Brain microvascular endothelial cell (primary cell): ENCODE measurements around the gene KRTAP4-7.
"Not testable (repeated sequence)": the region's sequence is repeated elsewhere in the genome, so short reads cannot be mapped to it uniquely, and the experiment has no call there.

Experiments used
- DNase-seq: peaks from one replicate; pipeline ENCODE4 v3.0.0-alpha.2; 2020
- H3K27ac ChIP-seq: fragments of 250-450 bp; sonication (Bioruptor Pico); 2 replicates; pipeline ENCODE4 v1.5.1; 2020; ENCODE audit warnings: mild to moderate bottlenecking, moderate library complexity
- H3K27me3 ChIP-seq: fragments of 250-450 bp; sonication (Bioruptor Pico); replicated peaks from 2 replicates; pipeline ENCODE4 v1.5.1; 2020; ENCODE audit warnings: mild to moderate bottlenecking
- H3K36me3 ChIP-seq: fragments of 250-450 bp; sonication (Bioruptor Pico); replicated peaks from 2 replicates; pipeline ENCODE4 v1.5.1; 2020; ENCODE audit warnings: mild to moderate bottlenecking
- H3K4me3 ChIP-seq: 2 replicates; pipeline ENCODE4 v1.5.1; 2011; ENCODE audit warnings: low read depth, mild to moderate bottlenecking, control low read depth, low read length, moderate library complexity
- CTCF ChIP-seq: IDR thresholded peaks from 2 replicates; pipeline ENCODE4 v1.5.1; 2011; ENCODE audit warnings: low read depth, mild to moderate bottlenecking, moderate library complexity, low read length, control low read depth, inconsistent platforms; ENCODE audit errors: missing control alignments
- in situ Hi-C: cut with HindIII; loops from 2 replicates; pipeline ENCODE4 v1.10.0; 2017; ENCODE audit warnings: low sequenced_read_pairs, low pct_ligation_motif_present

The KRTAP4-7 gene

GRCh38 chr17:41049110-41049509 lies 34.8 kb upstream of the KRTAP4-7 start:
- H3K27ac ChIP-seq = peak overlapping the region; percentile 78
- TF ChIP-seq CTCF = no peak
- peak; percentile 78 for DNase-seq
- H3K27me3 ChIP-seq = no peaks in the 10 kb centered on the region
- in situ Hi-C loops = no loop called here
- H3K4me3 ChIP-seq = no peak overlapping the region
- no peaks in the 10 kb centered on the region for H3K36me3 ChIP-seq

GRCh38 chr17:41052566-41052965 lies 31.4 kb upstream of the KRTAP4-7 start:
- Histone ChIP-seq H3K27me3 (no peaks in the 10 kb centered on the region), H3K4me3 (no peak overlapping the region), H3K27ac (no peak overlapping the region), H3K36me3 (no peaks in the 10 kb centered on the region)
- no peak for TF ChIP-seq CTCF
- no peak for DNase-seq
- in situ Hi-C loops = no loop called here

DNA sequence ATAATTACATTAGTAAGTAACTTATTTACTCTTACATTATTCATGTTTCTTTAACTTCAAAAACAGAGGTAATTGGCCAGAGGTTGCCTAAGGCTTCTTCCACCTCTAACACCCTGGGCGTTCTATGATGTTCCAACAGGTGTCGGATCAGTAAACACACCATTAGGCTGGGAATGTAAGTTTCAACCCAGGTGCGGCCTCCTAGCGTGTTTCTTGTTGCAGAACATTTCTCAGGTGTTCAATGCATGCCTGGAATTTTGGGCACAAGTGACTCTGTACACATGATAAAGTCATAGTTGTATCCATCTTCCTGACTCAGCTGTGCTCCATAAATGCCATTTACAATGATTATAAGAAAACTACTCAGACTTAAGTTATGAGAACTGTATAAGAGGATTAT lies 29.9 kb upstream of the KRTAP4-7 start:
- H3K4me3 ChIP-seq = no peak overlapping the region
- H3K36me3 ChIP-seq = no peaks in the 10 kb centered on the region
- DNase-seq = no peak
- no peaks in the 10 kb centered on the region for H3K27me3 ChIP-seq
- TF ChIP-seq CTCF = no peak
- H3K27ac ChIP-seq = no peak overlapping the region
- in situ Hi-C loops = no loop called here

GRCh38 chr17:41054556-41054955 lies 29.4 kb upstream of the KRTAP4-7 start:
- DNase-seq, in situ Hi-C loops, H3K4me3 ChIP-seq: not testable (repeated sequence)

DNA sequence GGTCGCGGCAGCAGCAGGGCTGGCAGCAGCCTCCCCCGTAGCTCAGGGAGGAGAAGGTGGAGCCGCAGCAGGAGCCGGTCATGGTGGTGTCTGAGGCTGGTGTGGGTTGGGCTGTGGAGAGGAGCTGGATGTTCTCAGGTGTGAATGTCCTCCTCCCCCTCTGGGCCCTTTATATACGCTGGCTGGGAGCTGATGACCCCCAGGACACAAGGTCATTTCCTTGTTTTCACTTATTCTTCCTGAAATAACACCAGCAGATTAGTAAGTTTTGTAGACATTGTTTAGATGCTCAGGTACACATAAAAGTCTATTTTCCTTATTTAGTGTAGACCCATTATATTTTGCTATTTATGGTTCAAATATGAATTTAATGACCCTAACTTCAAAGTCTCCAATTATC lies 28.8 kb upstream of the KRTAP4-7 start, which contains the start of gene KRTAP2-2:
TSS of gene KRTAP2-2 (minus strand) at position 101 of the 400 bp plus-strand sequence. CDS start at position 82, 19 bp downstream.
- H3K36me3 ChIP-seq, H3K27ac ChIP-seq, in situ Hi-C loops, H3K4me3 ChIP-seq, DNase-seq, H3K27me3 ChIP-seq: not testable (repeated sequence)

More at GRCh38 chr17:41054556-41054955, 29.4 kb upstream of the KRTAP4-7 start:
- H3K36me3 ChIP-seq, H3K27me3 ChIP-seq, H3K27ac ChIP-seq: not testable (repeated sequence)

DNA sequence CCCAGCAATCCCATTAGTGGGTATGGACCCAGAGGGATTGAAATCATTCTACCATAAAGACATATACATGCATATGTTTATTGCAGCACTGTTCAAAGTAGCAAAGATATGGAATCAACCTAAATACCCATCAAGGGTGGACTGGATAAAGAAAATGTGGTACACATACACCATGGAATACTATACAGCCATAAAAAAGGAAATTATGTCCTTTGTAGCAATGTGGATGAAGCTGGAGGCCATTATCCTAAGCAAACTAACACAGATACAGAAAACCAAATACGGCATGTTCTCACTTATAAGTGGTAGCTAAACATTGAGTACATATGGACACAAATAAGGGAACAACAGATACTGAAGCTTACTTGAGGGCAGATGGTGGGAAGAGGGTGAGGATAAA lies 26.4 kb upstream of the KRTAP4-7 start:
- no peak for DNase-seq
- no peak for TF ChIP-seq CTCF
- in situ Hi-C loops = no loop called here
- Histone ChIP-seq H3K36me3 (no peaks in the 10 kb centered on the region), H3K27ac (no peak overlapping the region), H3K27me3 (no peaks in the 10 kb centered on the region), H3K4me3 (no peak overlapping the region)

- Histone ChIP-seq H3K36me3 (no peaks in the 10 kb centered on the region), H3K4me3 (no peak overlapping the region), H3K27me3 (no peaks in the 10 kb centered on the region), H3K27ac (peak overlapping the region; percentile 71)
- no peak for TF ChIP-seq CTCF
- DNase-seq = no peak
- in situ Hi-C loops = no loop called here
Observed at GRCh38 chr17:41058741-41059140, 25.2 kb upstream of the KRTAP4-7 start.

DNA sequence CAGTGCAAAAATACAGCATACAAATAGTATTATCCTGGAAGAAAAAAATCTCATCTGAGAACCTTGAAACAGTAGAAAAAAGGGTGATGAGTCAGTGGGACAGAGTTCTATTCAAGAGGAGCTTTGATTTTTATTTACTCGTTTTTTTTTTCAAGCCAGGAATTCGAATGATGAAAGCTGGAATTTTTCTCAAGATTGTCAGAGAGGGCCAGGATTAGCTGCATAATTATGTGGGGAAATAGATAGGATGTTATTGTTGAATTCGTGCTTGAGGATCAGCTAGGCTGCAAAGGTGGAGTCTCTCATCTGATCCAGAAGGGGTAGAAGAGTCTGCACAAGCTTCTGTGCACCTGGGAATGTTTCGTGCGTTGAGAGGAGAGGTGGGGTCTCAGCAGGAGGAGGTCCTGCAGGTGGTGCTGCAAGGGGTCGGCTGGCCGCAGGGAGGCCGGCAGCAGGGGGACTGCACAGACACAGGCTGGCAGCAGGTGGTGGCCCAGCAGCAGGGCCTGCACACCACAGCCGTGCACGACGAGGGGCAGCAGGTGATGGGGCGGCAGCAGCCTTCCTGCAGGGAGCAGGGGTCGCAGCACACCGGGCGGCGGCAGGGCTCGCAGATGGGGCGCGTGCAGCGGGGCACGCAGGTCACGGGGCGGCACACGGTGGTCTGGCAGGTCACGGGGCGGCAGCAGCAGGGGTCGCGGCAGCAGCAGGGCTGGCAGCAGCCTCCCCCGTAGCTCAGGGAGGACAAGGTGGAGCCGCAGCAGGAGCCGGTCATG lies 24.5 kb upstream of the KRTAP4-7 start:
- H3K27ac ChIP-seq = peak overlapping the region; percentile 89

More for the DNA sequence above, 24.5 kb upstream of the KRTAP4-7 start:
- DNase-seq = peak; percentile 51
- H3K36me3 ChIP-seq, in situ Hi-C loops, H3K27me3 ChIP-seq, H3K4me3 ChIP-seq: not testable (repeated sequence)
